Right atrium auricular region (tissue), 2 donors: ENCODE data around the gene UPK3A. TPM values are rescaled to one million over a fixed set of nuclear protein-coding genes. Genes with fewer than 3 reads are reported as not detected.
"Not testable (repeated sequence)": the region's sequence is repeated elsewhere in the genome, so short reads cannot be mapped to it uniquely, and the experiment has no call there.

ENCODE experiments used
- DNase-seq: peaks from one replicate; pipeline ENCODE4 v3.0.0-alpha.2; 2019; ENCODE audit warnings: low spot score
- H3K27ac ChIP-seq, 2 donors: fragments of 200-600 bp; sonication (generic); 1 replicate in 1 of 2; 2 replicates in 1 of 2; pipeline ENCODE4 v1.5.1; 2016 to 2019
- H3K27me3 ChIP-seq, 2 donors: fragments of 200-600 bp; sonication (generic); one replicate each; pipeline versions ENCODE4 v1.5.1 to v1.6.0; 2017 to 2019
- H3K36me3 ChIP-seq: fragments of 200-600 bp; sonication (generic); one replicate; pipeline ENCODE4 v1.5.1; 2016
- H3K4me1 ChIP-seq, 2 donors: fragments of 200-600 bp; sonication (generic); one replicate each; pipeline versions ENCODE4 v1.5.1 to v1.6.0; 2017 to 2019
- H3K4me3 ChIP-seq, 2 donors: fragments of 200-600 bp; sonication (generic); 1 replicate in 1 of 2; 2 replicates in 1 of 2; pipeline ENCODE4 v1.5.1; 2017 to 2019; ENCODE audit warnings: mild to moderate bottlenecking in 1 of 2, moderate library complexity in 1 of 2
- H3K9me3 ChIP-seq, 2 donors: fragments of 200-600 bp; sonication (generic); one replicate each; pipeline ENCODE4 v1.5.1; 2019
- CTCF ChIP-seq, 2 donors: fragments of 200-600 bp; sonication (generic); IDR thresholded peaks; one replicate each; pipeline ENCODE4 v1.5.1; 2019; ENCODE audit warnings: antibody characterized with exemption in 2 of 2
- total RNA-seq, 2 donors: library from RNA; depleted of rRNA; stranded (reverse); fragments of >200 nt; gene quantifications; one replicate each; pipeline ENCODE4 v1.1.0, GENCODE V29; 2016

The UPK3A gene
- total RNA-seq, 2 donors from 2014 or later = not detected

- no peaks in the 10 kb centered on the region for H3K9me3 ChIP-seq
Measured at GRCh38 chr22:45322873-45323525, 38.2 kb downstream of the UPK3A start.

GRCh38 chr22:45323695-45324094, 38.9 kb downstream of the UPK3A start:
- Histone ChIP-seq H3K9me3 (no peaks in the 10 kb centered on the region), H3K36me3 (peaks cover 38% of the 10 kb centered on the region), H3K27me3 (no peaks in the 10 kb centered on the region), H3K4me1 (peaks cover 0 to 23% of the 10 kb centered on the region in 2 donors), H3K27ac (no peak overlapping the region), H3K4me3 (no peak overlapping the region)
- no peak for DNase-seq
- no peak for TF ChIP-seq CTCF (IDR thresholded peaks at IDR 0.05)

More at GRCh38 chr22:45322873-45323525, 38.2 kb downstream of the UPK3A start:
- no peak for DNase-seq
- no peak for TF ChIP-seq CTCF (IDR thresholded peaks at IDR 0.05)
- Histone ChIP-seq H3K36me3 (peaks cover 34% of the 10 kb centered on the region), H3K27ac (no peak overlapping the region), H3K4me1 (peaks cover 0 to 28% of the 10 kb centered on the region in 2 donors), H3K4me3 (no peak overlapping the region), H3K27me3 (no peaks in the 10 kb centered on the region)

DNA sequence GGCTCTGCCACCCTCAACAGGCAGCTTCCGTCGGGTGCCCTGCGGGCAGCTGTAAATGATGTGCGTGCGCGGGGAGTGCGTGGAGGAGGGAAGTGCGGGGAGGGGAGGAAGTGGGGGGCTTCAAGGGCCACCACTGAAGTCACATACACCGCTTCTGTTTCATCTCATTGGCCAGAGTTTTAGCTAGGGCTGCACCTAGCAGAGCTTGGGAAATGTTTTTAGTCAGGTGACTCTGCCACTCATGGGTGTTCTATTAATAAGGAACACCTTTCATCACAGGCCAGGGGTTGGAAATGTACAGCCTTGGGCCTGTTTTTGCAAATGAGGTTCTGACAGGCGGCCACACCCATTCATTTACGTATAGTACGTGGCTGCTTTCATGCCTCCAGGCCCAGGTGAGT, 39.6 kb downstream of the UPK3A start:
- H3K27me3 ChIP-seq = no peaks in the 10 kb centered on the region
- DNase-seq = no peak
- no peak overlapping the region for H3K4me3 ChIP-seq
- H3K36me3 ChIP-seq = peaks cover 38% of the 10 kb centered on the region
- peaks cover 0 to 23% of the 10 kb centered on the region in 2 donors for H3K4me1 ChIP-seq
- H3K27ac ChIP-seq = no peak overlapping the region
- no peak for TF ChIP-seq CTCF (IDR thresholded peaks at IDR 0.05)
- no peaks in the 10 kb centered on the region for H3K9me3 ChIP-seq

- DNase-seq, H3K27me3 ChIP-seq, H3K4me3 ChIP-seq, H3K9me3 ChIP-seq: not testable (repeated sequence)
- Histone ChIP-seq H3K27ac (peak overlapping the region; percentile 75 to 82), H3K36me3 (peaks cover 40% of the 10 kb centered on the region), H3K4me1 (peaks cover 0 to 14% of the 10 kb centered on the region in 2 donors)
Measured at GRCh38 chr22:45328261-45328660, 43.5 kb downstream of the UPK3A start.

DNA sequence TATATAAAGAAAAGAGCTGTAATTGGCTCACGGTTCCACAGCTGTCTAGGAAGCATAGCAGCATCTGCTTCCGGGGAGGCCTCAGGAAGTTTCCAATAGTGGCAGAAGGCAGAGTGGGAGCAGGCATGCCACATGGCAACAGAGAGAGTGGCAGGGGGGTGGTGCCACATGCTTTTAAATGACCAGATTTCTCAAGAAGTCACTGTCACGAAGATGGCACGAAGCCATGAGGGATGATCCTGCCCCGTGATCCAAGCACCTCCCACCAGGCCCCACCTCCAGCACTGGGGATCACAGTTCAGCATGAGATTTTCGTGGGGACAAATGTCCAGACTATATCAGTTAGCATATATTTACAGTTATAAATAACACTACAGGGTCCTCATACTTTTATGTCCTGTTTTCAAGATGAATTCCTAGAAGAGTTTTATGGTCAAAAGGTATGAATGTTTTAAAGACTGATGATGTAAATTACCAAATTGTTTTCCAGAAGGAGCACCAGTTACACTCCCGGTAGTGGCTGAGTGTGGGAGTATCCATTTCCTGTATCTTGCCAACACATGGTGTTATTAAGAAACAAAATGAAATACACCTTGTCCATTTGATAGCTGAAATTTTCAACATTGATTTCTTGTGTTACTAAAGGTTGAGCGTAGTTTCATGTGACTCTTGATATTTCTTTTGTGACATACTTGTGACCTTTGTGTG, 44.2 kb downstream of the UPK3A start:
- Histone ChIP-seq H3K36me3 (peaks cover 33% of the 10 kb centered on the region), H3K27me3 (no peaks in the 10 kb centered on the region), H3K9me3 (no peaks in the 10 kb centered on the region), H3K27ac (peak overlapping the region; percentile 75 to 82), H3K4me1 (peaks cover 0 to 19% of the 10 kb centered on the region in 2 donors), H3K4me3 (no peak overlapping the region)
- DNase-seq = no peak
- TF ChIP-seq CTCF (IDR thresholded peaks at IDR 0.05) = no peak

DNA sequence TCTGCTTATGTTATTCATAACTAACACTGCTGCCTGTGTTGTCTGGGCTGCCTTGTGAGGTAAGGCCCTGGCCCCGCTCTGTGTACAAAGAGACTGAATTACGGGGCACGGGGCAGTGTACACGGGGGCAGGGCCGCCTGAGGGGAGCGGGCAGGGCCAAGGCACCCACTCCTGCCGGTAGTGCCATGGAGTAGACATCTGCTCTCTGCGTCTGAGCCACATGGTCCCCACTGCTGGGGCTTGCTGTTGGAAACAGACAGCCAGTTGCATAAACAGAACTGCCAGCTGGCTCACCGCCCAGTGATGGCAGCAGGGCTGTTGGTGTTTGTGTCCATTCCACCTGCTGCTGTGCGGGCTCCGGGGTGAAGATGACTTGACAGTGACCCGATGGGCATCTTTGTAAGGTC, 44.8 kb downstream of the UPK3A start:
- no peak for TF ChIP-seq CTCF (IDR thresholded peaks at IDR 0.05)
- H3K9me3 ChIP-seq = no peaks in the 10 kb centered on the region
- H3K36me3 ChIP-seq = peaks cover 28% of the 10 kb centered on the region
- H3K4me3 ChIP-seq = no peak overlapping the region
- H3K27me3 ChIP-seq = no peaks in the 10 kb centered on the region
- H3K27ac ChIP-seq = peak overlapping the region; percentile 75 to 82
- DNase-seq = no peak
- H3K4me1 ChIP-seq = peaks cover 0 to 21% of the 10 kb centered on the region in 2 donors
